Stimulated activated CD4-positive, alpha-beta T cell treated with anti-CD3 and anti-CD28 coated beads, Interleukin-2, amount 100 ng/mL, for 4 hours (primary cell): Measurements from ENCODE around the gene SPEN.
"Not testable (repeated sequence)": the region's sequence is repeated elsewhere in the genome, so short reads cannot be mapped to it uniquely, and the experiment has no call there.

ENCODE experiments used
- DNase-seq: peaks from one replicate; pipeline ENCODE4 v3.0.0-alpha.2; 2020; ENCODE audit warnings: low read depth

Gene SPEN

GRCh38 chr1:15961492-15961891, 114.0 kb downstream of the SPEN start:
- no peak for DNase-seq

- DNase-seq: no peak
Observed at GRCh38 chr1:15962176-15962575, 114.7 kb downstream of the SPEN start.

- no peak for DNase-seq
Observed at GRCh38 chr1:15962671-15963362, 115.3 kb downstream of the SPEN start.

- DNase-seq: no peak
Observed at GRCh38 chr1:15963363-15963967, 116.0 kb downstream of the SPEN start.

GRCh38 chr1:15963968-15964648, 116.6 kb downstream of the SPEN start:
- no peak for DNase-seq

- DNase-seq: no peak
Observed at GRCh38 chr1:15965228-15965767, 117.8 kb downstream of the SPEN start.

- peak; percentile 70 for DNase-seq
Observed at GRCh38 chr1:15966081-15966955, 118.8 kb downstream of the SPEN start.

- no peak for DNase-seq
Observed at GRCh38 chr1:15966956-15967344, 119.4 kb downstream of the SPEN start.

- DNase-seq: no peak
Observed at GRCh38 chr1:15968172-15968571, 120.7 kb downstream of the SPEN start.

- DNase-seq: no peak
Observed at GRCh38 chr1:15969321-15969880, 121.9 kb downstream of the SPEN start.

GRCh38 chr1:15970911-15971310, 123.4 kb downstream of the SPEN start:
- DNase-seq: no peak

GRCh38 chr1:15972409-15972808, 124.9 kb downstream of the SPEN start:
- no peak for DNase-seq

- DNase-seq: no peak
Observed at GRCh38 chr1:15973772-15974171, 126.3 kb downstream of the SPEN start.

- DNase-seq: no peak
Observed at GRCh38 chr1:15974855-15975254, 127.3 kb downstream of the SPEN start.

GRCh38 chr1:15975358-15975804, 127.9 kb downstream of the SPEN start:
- peak; percentile 84 for DNase-seq

GRCh38 chr1:15975805-15976680, 128.5 kb downstream of the SPEN start, which contains the start of gene ZBTB17:
ZBTB17 (minus strand) TSS chr1:15976101; CDS start chr1:15948495, 27,606 bp downstream.
- DNase-seq: peak; percentile 96

GRCh38 chr1:15977947-15978346, 130.4 kb downstream of the SPEN start:
- not testable (repeated sequence) for DNase-seq

GRCh38 chr1:15981679-15982078, 134.2 kb downstream of the SPEN start:
- no peak for DNase-seq

- no peak for DNase-seq
Observed at GRCh38 chr1:15983275-15983674, 135.8 kb downstream of the SPEN start.

GRCh38 chr1:15985611-15986297, 138.2 kb downstream of the SPEN start:
- DNase-seq: no peak
